NCI-H446 (cell line): ENCODE data around the gene ZNF774.
"Not testable (repeated sequence)": the region's sequence is repeated elsewhere in the genome, so short reads cannot be mapped to it uniquely, and the experiment has no call there.

ENCODE experiments used
- DNase-seq, 2 experiments: peaks; one replicate each; lab custom pipeline; 2025; lab: John Stamatoyannopoulos, UW

Gene ZNF774

DNA sequence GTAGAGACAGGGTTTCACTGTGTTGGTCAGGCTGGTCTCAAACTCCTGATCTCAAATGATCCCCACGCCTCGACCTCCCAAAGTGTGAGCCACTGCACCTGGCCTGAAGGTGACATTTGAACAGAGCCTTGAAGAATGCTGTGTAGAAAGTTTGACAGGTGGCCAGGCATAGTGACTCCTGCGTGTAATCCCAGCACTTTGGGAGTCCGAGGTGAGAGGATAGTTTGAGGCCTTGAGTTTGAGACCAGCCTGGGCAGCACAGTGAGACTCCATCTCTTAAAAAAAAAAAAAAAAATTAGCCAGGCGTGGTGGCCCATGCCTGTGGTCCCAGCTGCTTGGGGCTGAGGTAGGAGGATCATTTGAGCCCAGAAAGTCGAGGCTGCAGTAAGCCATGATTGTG, 37.4 kb downstream of the ZNF774 start:
- no peak for DNase-seq

DNA sequence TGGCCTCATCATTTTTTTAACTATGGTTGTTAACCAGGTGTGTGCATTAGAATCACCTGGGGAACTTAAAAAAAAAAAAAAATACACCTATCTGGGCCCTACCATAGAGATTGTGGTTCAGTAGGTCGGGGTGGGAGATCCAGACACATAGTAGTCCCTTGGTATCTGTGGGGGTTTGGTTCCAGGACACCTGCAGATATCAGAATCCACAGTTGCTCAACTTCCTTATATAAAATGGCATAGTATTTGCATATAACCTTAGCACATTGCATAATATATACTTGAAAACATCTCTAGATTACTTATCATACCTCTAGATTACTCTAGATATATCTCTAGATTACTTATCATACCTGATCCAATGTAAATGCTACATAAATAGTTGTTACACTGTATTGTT, 41.0 kb downstream of the ZNF774 start:
- no peak for DNase-seq

DNA sequence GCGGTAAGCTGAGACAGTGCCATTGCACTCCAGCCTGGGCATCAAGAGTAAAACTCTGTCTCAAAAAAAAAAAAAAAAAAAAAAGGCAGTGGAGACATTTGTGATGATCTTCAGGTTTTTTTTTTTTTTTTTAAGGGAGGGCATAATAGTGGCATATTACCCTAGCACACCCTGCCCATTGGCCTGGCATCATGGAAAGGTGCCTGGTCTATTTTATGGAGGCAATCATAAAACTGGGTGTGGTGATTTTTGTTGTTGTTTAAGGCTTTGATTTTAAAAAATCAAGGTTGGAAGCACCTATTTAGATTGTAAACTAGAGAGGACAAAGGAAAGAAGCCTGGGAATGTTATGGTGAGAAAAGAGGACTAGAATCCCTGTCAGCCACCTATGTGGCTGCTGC, 42.0 kb downstream of the ZNF774 start:
- DNase-seq: no peak

DNA sequence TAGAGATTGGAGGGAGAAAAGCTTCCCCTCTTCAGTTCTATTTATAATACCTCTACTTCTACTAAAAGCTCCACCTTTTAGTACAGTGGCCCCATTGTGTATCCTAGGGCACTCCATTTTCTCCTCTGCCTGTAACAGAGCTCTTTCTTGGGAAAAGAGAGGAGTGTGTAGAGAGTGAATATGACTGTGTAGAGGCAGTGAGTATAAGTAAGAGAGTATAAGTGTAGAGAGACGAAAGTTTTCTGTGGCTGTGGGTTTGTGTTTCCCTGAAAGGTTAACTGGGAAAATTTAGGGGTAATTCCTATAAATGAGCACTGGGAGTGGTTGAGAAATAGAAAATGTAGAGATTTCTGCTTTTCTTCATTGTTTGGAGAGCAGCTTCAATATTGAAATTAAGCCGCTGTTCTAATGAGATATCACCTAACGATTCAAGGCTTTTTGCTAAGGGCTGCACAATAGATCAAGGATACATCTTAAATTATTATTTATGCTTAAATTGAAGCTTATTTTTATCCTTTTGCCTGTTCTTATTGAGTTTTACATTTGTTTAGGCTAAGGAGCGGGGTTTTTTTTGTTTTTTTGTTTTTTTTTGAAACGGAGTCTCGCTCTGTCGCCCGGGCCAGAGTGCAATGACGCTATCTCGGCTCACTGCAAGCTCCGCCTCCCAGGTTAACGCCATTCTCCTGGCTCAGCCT, 42.8 kb downstream of the ZNF774 start:
- DNase-seq: no peak

DNA sequence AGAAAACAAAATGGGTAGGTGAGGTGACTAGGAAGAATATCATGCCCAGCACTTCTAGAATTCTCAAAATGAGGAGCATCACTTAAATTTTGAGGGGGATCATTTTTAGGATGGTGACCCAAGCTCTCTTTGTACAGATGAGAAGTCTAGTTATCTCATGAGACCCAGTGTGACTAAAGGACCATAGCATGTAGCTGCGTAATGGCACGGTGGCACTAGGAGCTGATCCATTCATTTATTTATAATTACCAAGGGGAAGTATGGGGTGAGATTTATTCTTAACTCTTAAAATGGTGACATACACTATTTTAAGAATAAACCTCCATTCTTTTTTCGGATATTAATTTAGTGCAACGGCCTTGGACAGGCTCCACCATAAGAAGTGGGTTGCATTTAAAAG, 44.2 kb downstream of the ZNF774 start:
- DNase-seq: no peak

DNA sequence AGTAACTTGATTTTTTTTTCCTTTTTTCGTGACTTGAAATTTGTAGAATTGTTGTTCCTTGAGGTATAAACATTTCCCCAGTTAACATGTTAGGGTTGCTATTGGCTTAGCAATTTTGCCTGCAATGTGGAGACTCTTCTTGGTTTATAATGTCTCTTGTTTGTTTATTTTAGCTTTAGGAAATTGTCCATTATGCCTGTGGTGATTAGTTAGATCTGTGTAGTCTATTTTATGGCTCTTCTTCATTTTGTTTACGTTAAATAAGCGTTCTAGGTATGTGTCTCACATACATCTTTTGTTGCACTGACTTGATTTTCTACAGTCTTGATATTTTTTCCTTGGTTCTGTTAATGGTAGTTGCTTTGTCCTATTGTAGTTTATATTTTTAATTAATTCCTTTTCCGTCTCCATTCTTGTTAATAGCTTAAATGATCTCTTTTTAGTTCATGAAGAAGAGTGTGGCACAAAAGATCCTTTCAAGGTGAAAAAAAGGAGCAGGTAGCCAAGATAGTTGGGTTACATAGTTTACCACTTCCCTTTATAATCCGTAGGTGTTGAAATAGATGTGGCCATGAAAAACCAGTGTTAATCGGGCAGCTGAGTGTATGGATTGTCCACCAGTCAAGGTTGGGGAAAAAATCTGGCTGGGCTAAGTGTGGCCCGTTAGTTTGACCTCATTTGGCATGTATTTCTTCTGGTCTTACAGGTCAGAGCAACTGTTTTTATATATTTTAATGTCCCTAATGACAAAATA, 48.1 kb downstream of the ZNF774 start:
- DNase-seq: no peak

GRCh38 chr15:90400759-90401314, 48.8 kb downstream of the ZNF774 start:
- DNase-seq: peak; percentile 7 to 17

GRCh38 chr15:90401495-90401894, 49.4 kb downstream of the ZNF774 start:
- DNase-seq: no peak

- peak; percentile 49 to 78 for DNase-seq
Observed at GRCh38 chr15:90402223-90402622, 50.1 kb downstream of the ZNF774 start.

DNA sequence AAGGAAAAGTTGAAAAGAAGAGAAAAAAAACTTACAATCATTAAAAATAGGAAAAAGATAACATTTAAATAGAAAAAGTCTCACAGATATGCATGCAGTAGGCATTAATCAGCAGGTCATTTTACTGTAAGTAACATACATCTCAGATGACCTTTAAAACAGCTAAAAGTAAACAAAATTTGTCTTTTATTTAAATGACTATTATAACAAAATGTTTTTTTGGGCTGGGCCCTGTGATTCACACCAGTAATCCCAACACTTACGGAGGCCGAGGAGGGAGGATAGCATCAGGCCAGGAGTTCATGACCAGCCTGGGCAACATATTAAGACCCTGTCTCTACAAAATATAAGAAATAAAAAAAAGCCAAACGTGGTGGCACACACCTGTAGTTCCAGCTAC, 50.7 kb downstream of the ZNF774 start:
- DNase-seq: no peak

GRCh38 chr15:90405055-90405607, 53.0 kb downstream of the ZNF774 start:
- no peak for DNase-seq

DNA sequence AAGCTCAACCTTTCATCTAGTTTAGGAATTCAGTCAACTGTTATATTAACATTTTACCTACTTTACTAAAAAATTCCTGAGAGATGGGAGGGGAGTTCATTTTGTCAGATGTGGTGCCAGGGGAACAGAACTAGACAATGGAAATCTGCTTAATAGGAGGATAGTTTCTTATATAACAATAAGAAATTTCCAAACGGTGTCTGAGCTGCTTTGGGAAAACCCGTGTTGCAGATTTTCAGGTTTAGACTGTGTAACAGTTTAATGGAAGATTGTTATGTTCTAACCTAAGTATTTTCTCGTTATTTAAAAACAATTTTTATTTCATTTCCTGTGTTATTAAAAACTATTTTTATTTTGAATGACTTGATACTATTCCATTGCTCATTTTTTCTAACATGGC, 55.3 kb downstream of the ZNF774 start:
- no peak for DNase-seq

GRCh38 chr15:90407871-90408317, 55.8 kb downstream of the ZNF774 start:
- no peak for DNase-seq

DNA sequence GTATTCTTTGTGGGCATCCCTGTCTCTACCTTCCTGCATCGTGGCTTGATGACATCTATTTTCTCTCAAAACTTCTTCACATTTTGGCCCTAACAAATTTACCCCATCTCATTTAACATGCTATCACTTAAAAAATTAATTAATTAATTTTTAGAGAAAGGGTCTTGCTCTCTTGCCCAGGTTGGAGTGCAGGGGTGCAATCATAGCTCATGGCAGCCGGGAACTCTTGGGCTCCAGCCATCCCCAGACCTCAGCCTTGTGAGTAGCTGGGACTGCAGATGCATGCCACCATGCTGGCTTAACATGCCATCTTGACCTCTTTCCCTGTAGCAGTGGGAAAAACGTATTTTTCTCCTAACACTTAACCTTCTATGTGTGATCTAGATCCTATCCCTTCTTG, 56.6 kb downstream of the ZNF774 start:
- DNase-seq: no peak

- not testable (repeated sequence) for DNase-seq
Observed at GRCh38 chr15:90409587-90409986, 57.5 kb downstream of the ZNF774 start.

GRCh38 chr15:90410316-90410715, 58.2 kb downstream of the ZNF774 start:
- not testable (repeated sequence) for DNase-seq

DNA sequence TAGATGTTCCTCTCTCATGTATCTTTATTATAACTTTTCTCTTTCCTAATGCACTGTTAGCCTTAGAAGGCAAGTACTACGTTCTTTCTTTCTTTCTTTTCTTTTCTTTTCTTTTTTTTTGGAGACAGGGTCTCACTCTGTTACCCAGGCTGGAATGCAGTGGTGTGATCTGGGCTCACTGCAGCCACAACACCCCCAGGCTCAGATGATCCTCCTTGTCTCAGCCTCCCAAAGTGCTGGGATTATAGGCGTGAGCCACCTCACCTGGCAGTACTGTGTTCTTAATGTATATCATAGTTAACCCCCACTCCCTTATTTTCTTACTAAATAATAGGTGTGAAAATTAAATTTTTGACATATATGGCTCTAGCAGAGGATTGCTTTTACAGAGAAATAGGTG, 59.1 kb downstream of the ZNF774 start:
- no peak for DNase-seq
